ENCODE data around the gene MGAT4A. TPM values are rescaled to one million over a fixed set of nuclear protein-coding genes. Genes with fewer than 3 reads are reported as not detected.
"Not testable (repeated sequence)": the region's sequence is repeated elsewhere in the genome, so short reads cannot be mapped to it uniquely, and the experiment has no call there.

MGAT4A gene
- total and polyA plus RNA-seq, 2 of the 13 experiments (the other 11 are each of a cell fraction or from before 2014, with no cell fraction given) = 47.2 to 90.9 TPM

DNA sequence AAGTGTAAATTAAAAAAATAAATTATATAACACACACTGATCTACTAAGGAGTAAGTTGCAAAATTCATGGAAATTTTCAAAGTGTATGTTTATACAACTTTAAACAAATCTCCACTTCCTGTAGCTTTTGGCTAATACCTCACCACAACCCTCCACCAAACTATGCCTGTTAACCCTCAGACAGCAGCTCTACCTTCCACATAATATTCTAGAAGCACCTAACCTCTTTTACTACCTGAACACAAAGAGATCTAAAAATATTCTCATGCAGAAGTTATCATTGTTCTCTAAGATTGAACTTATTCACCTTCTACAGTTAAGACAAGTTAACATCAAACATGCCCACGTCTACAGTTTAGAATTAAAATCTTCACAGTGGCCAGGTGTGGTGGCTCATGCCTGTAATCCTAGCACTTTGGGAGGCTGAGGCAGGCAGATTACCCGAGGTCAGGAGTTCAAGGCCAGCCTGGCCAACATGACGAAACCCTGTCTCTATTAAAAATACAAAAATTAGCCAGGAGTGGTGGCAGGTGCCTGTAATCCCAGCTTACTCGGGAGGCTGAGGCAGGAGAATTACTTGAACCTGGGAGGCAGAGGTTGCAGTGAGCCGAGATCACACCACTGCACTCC lies 2.7 kb downstream of the MGAT4A start (continued):
- TF ChIP-seq, protein P1, sequence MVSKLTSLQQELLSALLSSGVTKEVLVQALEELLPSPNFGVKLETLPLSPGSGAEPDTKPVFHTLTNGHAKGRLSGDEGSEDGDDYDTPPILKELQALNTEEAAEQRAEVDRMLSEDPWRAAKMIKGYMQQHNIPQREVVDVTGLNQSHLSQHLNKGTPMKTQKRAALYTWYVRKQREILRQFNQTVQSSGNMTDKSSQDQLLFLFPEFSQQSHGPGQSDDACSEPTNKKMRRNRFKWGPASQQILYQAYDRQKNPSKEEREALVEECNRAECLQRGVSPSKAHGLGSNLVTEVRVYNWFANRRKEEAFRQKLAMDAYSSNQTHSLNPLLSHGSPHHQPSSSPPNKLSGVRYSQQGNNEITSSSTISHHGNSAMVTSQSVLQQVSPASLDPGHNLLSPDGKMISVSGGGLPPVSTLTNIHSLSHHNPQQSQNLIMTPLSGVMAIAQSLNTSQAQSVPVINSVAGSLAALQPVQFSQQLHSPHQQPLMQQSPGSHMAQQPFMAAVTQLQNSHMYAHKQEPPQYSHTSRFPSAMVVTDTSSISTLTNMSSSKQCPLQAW (CRISPR knock-in tag; IDR thresholded peaks at IDR 0.05) = 0 out of 2 replicates have a peak, but pooled peaks have one; percentile 38
- TF ChIP-seq ZNF564 (CRISPR knock-in tag; IDR thresholded peaks at IDR 0.05) = 0 out of 2 replicates have a peak, but pooled peaks have one; percentile 34
- TF ChIP-seq ASH2L (IDR thresholded peaks at IDR 0.05; ENCODE audit: insufficient read length, low read depth, low read length) = peak; percentile 29
- TF ChIP-seq FOSL2 (CRISPR knock-in tag; IDR thresholded peaks at IDR 0.05) = 0 out of 2 replicates have a peak, but pooled peaks have one; percentile 11
- peak; percentile 21; the same call in 1 of the 2 replicates for TF ChIP-seq HNF4A (CRISPR knock-in tag; IDR thresholded peaks at IDR 0.05)
- TF ChIP-seq, protein P2, sequence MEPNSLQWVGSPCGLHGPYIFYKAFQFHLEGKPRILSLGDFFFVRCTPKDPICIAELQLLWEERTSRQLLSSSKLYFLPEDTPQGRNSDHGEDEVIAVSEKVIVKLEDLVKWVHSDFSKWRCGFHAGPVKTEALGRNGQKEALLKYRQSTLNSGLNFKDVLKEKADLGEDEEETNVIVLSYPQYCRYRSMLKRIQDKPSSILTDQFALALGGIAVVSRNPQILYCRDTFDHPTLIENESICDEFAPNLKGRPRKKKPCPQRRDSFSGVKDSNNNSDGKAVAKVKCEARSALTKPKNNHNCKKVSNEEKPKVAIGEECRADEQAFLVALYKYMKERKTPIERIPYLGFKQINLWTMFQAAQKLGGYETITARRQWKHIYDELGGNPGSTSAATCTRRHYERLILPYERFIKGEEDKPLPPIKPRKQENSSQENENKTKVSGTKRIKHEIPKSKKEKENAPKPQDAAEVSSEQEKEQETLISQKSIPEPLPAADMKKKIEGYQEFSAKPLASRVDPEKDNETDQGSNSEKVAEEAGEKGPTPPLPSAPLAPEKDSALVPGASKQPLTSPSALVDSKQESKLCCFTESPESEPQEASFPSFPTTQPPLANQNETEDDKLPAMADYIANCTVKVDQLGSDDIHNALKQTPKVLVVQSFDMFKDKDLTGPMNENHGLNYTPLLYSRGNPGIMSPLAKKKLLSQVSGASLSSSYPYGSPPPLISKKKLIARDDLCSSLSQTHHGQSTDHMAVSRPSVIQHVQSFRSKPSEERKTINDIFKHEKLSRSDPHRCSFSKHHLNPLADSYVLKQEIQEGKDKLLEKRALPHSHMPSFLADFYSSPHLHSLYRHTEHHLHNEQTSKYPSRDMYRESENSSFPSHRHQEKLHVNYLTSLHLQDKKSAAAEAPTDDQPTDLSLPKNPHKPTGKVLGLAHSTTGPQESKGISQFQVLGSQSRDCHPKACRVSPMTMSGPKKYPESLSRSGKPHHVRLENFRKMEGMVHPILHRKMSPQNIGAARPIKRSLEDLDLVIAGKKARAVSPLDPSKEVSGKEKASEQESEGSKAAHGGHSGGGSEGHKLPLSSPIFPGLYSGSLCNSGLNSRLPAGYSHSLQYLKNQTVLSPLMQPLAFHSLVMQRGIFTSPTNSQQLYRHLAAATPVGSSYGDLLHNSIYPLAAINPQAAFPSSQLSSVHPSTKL (CRISPR knock-in tag; IDR thresholded peaks at IDR 0.05) = peak; percentile 39; the same call in 1 of the 2 replicates
- TF ChIP-seq ZNF331 (CRISPR knock-in tag; IDR thresholded peaks at IDR 0.05) = 0 out of 2 replicates have a peak, but pooled peaks have one; percentile 5
- peak; percentile 28; the same call in 1 of the 2 replicates for TF ChIP-seq POLR2G (IDR thresholded peaks at IDR 0.05; ENCODE audit: low read depth, low read length)
- TF ChIP-seq NR2F6 (IDR thresholded peaks at IDR 0.05) = peak; percentile 74
- TF ChIP-seq NR2F6 (CRISPR knock-in tag; IDR thresholded peaks at IDR 0.05) = peak; percentile 86
- peak; percentile 6; the same call in 1 of the 2 replicates for TF ChIP-seq ELF3 (CRISPR knock-in tag; IDR thresholded peaks at IDR 0.05)
- TF ChIP-seq PHF8 (CRISPR knock-in tag; IDR thresholded peaks at IDR 0.05) = 0 out of 2 replicates have a peak, but pooled peaks have one; percentile 12
- TF ChIP-seq ZNF44 (CRISPR knock-in tag; IDR thresholded peaks at IDR 0.05) = 0 out of 2 replicates have a peak, but pooled peaks have one; percentile 4
- not testable (repeated sequence) for TF ChIP-seq FOXP1 (IDR thresholded peaks at IDR 0.05)
- 0 out of 2 replicates have a peak, but pooled peaks have one; percentile 4 for TF ChIP-seq FOXP1 (CRISPR knock-in tag; IDR thresholded peaks at IDR 0.05)
- peak; percentile 15; the same call in 1 of the 2 replicates for TF ChIP-seq PITX1 (CRISPR knock-in tag; IDR thresholded peaks at IDR 0.05)
- peak; percentile 3; the same call in 1 of the 2 replicates for TF ChIP-seq ZSCAN29 (CRISPR knock-in tag; conservative IDR thresholded peaks at IDR 0.05)
- TF ChIP-seq, protein P3, sequence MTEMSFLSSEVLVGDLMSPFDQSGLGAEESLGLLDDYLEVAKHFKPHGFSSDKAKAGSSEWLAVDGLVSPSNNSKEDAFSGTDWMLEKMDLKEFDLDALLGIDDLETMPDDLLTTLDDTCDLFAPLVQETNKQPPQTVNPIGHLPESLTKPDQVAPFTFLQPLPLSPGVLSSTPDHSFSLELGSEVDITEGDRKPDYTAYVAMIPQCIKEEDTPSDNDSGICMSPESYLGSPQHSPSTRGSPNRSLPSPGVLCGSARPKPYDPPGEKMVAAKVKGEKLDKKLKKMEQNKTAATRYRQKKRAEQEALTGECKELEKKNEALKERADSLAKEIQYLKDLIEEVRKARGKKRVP (CRISPR knock-in tag; IDR thresholded peaks at IDR 0.05) = peak in 1 of 2 experiments; percentile 58; a peak in 1 of 4 replicates
- TF ChIP-seq CEBPG (CRISPR knock-in tag; IDR thresholded peaks at IDR 0.05) = 0 out of 2 replicates have a peak, but pooled peaks have one; percentile 27
- peak; percentile 89 for TF ChIP-seq RARA (CRISPR knock-in tag; IDR thresholded peaks at IDR 0.05)
- TF ChIP-seq, protein P4, sequence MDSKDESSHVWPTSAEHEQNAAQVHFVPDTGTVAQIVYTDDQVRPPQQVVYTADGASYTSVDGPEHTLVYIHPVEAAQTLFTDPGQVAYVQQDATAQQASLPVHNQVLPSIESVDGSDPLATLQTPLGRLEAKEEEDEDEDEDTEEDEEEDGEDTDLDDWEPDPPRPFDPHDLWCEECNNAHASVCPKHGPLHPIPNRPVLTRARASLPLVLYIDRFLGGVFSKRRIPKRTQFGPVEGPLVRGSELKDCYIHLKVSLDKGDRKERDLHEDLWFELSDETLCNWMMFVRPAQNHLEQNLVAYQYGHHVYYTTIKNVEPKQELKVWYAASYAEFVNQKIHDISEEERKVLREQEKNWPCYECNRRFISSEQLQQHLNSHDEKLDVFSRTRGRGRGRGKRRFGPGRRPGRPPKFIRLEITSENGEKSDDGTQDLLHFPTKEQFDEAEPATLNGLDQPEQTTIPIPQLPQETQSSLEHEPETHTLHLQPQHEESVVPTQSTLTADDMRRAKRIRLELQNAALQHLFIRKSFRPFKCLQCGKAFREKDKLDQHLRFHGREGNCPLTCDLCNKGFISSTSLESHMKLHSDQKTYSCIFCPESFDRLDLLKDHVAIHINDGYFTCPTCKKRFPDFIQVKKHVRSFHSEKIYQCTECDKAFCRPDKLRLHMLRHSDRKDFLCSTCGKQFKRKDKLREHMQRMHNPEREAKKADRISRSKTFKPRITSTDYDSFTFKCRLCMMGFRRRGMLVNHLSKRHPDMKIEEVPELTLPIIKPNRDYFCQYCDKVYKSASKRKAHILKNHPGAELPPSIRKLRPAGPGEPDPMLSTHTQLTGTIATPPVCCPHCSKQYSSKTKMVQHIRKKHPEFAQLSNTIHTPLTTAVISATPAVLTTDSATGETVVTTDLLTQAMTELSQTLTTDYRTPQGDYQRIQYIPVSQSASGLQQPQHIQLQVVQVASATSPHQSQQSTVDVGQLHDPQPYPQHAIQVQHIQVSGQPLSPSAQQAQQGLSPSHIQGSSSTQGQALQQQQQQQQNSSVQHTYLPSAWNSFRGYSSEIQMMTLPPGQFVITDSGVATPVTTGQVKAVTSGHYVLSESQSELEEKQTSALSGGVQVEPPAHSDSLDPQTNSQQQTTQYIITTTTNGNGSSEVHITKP (CRISPR knock-in tag; IDR thresholded peaks at IDR 0.05; ENCODE audit: low read depth) = peak; percentile 11; the same call in 1 of the 2 replicates
